Esophagus (tissue), 2 donors: ENCODE data around the gene SPTLC3. TPM values are rescaled to one million over a fixed set of nuclear protein-coding genes. Genes with fewer than 3 reads are reported as not detected.

ENCODE experiments used
- H3K27ac ChIP-seq, 2 donors: one replicate each; pipeline ENCODE4 v1.5.1; 2013; ENCODE audit warnings: low read depth in 2 of 2, mild to moderate bottlenecking in 2 of 2, inconsistent platforms in 1 of 2, low read length in 1 of 2, moderate library complexity in 1 of 2
- H3K27me3 ChIP-seq, 2 donors: one replicate each; pipeline ENCODE4 v1.6.1; 2013; ENCODE audit warnings: low read length in 2 of 2, control low read depth in 1 of 2, mild to moderate bottlenecking in 1 of 2; ENCODE audit not compliant: insufficient read depth in 2 of 2, control insufficient read depth in 1 of 2
- H3K36me3 ChIP-seq, 2 donors: one replicate each; pipeline ENCODE4 v1.6.1; 2013; ENCODE audit warnings: low read length in 1 of 2; ENCODE audit not compliant: control insufficient read depth in 2 of 2, insufficient read depth in 2 of 2
- H3K4me1 ChIP-seq, 2 donors: one replicate each; pipeline ENCODE4 v1.6.1; 2013; ENCODE audit warnings: low read length in 1 of 2; ENCODE audit not compliant: control insufficient read depth in 2 of 2, insufficient read depth in 2 of 2
- H3K4me3 ChIP-seq, 2 donors: one replicate each; pipeline ENCODE4 v1.5.1; 2013; ENCODE audit warnings: low read length in 2 of 2, mild to moderate bottlenecking in 2 of 2, low read depth in 1 of 2, moderate library complexity in 1 of 2
- H3K9me3 ChIP-seq, 2 donors: one replicate each; pipeline ENCODE4 v1.6.1; 2013; ENCODE audit warnings: mild to moderate bottlenecking in 2 of 2, low read depth in 1 of 2, low read length in 1 of 2, moderate library complexity in 1 of 2; ENCODE audit not compliant: control insufficient read depth in 2 of 2, insufficient read depth in 1 of 2
- WGBS, 2 donors: extraction: QIAGEN DNeasy Blood & Tissue Kit; methylation state at CpG; one replicate each; pipeline ENCODE4 v1.1.7; 2013; 5-methylcytosine and 5-hydroxymethylcytosine counted together
- polyA plus RNA-seq, 2 donors: library from polyadenylated mRNA; stranded (reverse); fragments of 200-250 nt; gene quantifications; one replicate each; pipeline ENCODE4 v1.2.3, GENCODE V29; 2013
- donor health status: healthy with polysubstance abuse.
- donor health status: Bipolar disorder and iron deficiency.

SPTLC3 gene
- polyA plus RNA-seq, 2 donors: 3.5 TPM

DNA sequence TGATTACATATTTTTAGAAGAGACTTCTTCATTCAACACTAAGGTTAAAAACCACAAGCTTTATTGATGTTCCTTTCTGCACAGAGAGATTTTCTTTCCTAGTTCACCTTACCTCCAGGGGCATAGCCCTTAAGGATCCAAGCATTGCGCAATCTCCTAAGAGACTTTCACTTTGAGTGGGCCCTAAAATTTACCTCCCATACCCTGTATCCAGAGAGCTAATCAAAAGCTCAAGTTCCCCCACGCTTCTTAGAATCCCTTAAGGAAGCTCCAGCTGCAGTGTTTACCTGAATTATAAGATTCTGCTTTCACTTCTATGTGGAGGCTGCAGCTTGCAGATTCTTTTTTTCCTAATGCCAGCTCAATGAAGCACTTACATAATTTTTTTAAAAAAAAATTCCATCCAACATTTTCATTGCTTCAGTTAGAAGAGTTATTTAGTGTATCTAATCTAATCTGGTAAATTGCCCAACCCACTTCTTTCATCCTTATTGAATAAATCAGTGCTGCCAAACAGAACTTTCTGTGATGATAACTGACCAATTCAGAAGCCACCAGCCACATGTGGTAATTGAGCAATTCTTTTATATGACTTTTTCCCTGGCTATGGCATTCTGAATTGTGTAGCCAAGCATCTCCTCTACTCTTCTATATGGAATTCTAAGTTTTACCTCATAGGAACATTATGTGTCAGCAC is 24.6 kb upstream of the SPTLC3 start:
- H3K9me3 ChIP-seq: peaks cover 0 to 1% of the 10 kb centered on the region in 2 donors
- no peaks in the 10 kb centered on the region for H3K36me3 ChIP-seq
- WGBS, 2 donors: 65 to 67% methylated on average over 2 of the region's 2 CpGs
- no peaks in the 10 kb centered on the region for H3K27me3 ChIP-seq
- no peaks in the 10 kb centered on the region for H3K4me1 ChIP-seq
- H3K4me3 ChIP-seq: no peak overlapping the region
- H3K27ac ChIP-seq: no peak overlapping the region

DNA sequence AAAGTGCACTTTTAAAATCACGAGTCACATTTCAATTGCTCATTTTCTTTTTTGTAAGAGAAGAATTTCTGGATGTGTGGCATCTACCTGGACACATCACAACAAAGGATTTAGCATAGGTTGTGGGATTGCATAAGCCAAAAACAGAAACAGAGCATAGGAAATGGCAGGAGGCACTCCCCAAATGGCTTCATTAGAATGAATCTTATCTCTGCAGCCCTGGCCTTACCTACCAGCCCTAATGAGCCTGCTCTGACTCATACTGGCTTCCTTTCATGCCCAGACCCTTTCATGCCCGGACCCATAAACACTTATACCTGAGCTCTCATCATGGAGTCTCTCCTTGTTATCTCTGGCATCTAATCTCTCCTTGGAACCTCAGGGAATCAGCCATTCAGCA is 23.9 kb upstream of the SPTLC3 start:
- 45 to 46% methylated on average over 2 of the region's 2 CpGs for WGBS, 2 donors
- no peak overlapping the region for H3K27ac ChIP-seq
- peaks cover 0 to 3% of the 10 kb centered on the region in 2 donors for H3K9me3 ChIP-seq
- no peaks in the 10 kb centered on the region for H3K4me1 ChIP-seq
- no peaks in the 10 kb centered on the region for H3K36me3 ChIP-seq
- no peak overlapping the region for H3K4me3 ChIP-seq
- H3K27me3 ChIP-seq: no peaks in the 10 kb centered on the region

DNA sequence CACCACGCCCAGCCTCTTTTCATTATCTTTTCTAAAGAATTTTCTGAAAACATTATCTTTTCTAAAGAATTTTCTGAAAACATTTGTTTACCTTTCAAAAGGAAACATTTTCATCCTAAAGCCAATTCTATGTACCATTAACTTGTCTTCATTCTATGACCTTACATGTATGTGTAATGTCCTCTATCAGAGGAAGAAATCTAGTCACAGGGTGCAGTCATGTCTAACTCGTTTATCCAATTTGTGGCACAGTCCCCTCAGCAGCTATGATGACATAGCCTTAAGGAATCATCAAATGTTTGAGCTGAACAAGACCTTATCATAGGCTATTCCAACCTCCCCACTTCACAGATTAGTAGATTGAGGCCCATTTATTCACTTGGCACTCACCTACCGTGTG is 21.5 kb upstream of the SPTLC3 start:
- Histone ChIP-seq H3K9me3 (peaks cover 0 to 3% of the 10 kb centered on the region in 2 donors), H3K4me1 (no peaks in the 10 kb centered on the region), H3K36me3 (no peaks in the 10 kb centered on the region), H3K4me3 (no peak overlapping the region), H3K27me3 (no peaks in the 10 kb centered on the region), H3K27ac (no peak overlapping the region)
- 75 to 78% methylated on average over 3 of the region's 3 CpGs for WGBS, 2 donors

DNA sequence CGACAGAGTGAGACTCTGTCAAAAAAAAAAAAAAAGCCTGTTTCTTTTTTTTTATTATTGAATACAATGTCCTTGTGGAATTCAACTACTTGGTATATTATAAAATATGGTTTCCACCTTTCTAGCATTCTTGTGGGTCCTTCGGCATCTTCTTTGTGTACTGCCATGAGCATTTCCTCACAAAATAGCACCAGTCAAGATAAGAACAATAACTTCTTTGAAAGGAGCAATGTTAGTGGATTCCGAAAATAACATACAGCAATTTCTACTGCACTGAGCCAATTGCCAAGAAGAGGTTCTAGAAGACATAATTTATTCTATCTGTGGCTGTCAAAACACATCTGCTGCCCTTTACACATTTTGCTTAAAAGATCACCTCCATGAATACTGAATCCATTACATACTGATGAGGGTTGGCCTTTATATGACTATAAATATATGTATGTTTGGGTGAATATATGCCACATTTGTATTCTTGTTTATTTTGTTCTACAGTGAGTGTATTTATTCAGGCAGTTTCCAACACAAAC is 19.1 kb upstream of the SPTLC3 start:
- Histone ChIP-seq H3K4me1 (no peaks in the 10 kb centered on the region), H3K27me3 (no peaks in the 10 kb centered on the region), H3K27ac (no peak overlapping the region), H3K36me3 (no peaks in the 10 kb centered on the region), H3K4me3 (no peak overlapping the region), H3K9me3 (peaks cover 0 to 3% of the 10 kb centered on the region in 2 donors)
- WGBS, 2 donors: 86 to 87% methylated on average over 3 of the region's 3 CpGs

DNA sequence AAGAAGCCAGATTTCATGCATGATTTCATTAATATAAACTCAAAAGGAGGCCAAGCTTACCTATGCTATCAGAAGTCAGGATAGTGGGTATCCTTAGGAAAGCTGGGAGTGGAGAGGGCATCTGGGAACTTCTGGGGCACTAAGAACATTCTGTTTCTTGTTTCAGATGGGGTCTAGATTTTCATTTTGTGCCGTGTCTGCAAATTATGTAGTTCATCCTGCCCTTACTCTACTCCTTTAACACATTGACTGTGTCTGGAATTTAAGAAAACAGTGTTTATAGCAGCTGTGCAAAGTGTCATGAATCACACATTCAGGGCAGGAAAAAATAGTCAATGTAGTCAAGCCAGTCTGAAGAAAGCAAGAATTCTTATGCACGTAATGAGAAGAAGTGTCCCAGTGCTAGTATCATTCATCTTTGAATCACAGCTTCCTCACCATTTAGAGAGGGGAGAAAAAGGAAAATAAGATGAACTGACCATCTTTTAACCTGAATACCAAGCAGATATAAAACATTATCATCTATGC is 11.6 kb upstream of the SPTLC3 start:
- WGBS, 2 donors: 69% methylated on average over 2 of the region's 2 CpGs

DNA sequence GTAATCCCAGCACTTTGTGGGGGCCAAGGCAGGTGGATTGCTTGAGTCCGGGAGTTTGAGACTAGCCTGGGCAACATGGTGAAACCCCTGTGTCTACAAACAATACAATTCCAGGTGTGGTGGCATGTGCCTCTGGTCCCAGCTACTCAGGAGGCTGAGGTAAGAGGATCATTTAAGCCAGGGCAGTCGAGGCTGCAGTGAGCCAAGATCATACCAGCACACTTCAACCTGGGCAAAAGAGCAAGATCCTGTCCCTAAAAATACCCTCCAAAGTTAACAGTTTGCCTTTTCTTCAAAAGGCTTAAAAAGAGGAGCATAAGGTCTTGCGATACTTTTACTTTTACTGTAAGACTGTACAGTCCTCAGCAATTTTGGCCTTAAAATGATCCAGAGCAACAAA is 10.7 kb upstream of the SPTLC3 start:
- no peak overlapping the region for H3K4me3 ChIP-seq
- WGBS, 2 donors: 83% methylated on average over 3 of the region's 3 CpGs
- no peak overlapping the region for H3K27ac ChIP-seq
- H3K36me3 ChIP-seq: no peaks in the 10 kb centered on the region
- H3K4me1 ChIP-seq: no peaks in the 10 kb centered on the region
- H3K27me3 ChIP-seq: no peaks in the 10 kb centered on the region
- no peaks in the 10 kb centered on the region for H3K9me3 ChIP-seq

More for the DNA sequence above, 11.6 kb upstream of the SPTLC3 start:
- Histone ChIP-seq H3K27ac (no peak overlapping the region), H3K27me3 (no peaks in the 10 kb centered on the region), H3K36me3 (no peaks in the 10 kb centered on the region), H3K9me3 (no peaks in the 10 kb centered on the region), H3K4me1 (no peaks in the 10 kb centered on the region), H3K4me3 (no peak overlapping the region)

DNA sequence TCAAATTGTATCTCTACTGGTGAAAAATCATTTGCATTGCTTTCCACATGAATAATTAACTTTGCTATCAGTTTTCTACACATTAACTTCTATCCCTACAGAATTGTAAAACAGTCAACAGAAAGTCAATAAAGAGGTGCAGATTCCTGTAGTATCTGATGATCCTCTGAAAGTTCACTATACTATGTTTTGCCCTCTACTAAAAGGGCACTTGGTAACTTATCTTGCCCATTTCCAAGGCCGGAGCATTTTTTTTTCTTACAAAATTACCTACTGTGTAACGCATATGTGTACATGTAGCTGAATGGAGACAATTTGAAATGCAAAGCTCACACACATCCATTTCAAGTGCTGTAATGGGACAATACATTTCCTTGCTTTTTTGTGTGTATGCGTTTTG is 9.6 kb upstream of the SPTLC3 start:
- H3K36me3 ChIP-seq: no peaks in the 10 kb centered on the region
- H3K27ac ChIP-seq: no peak overlapping the region
- no peaks in the 10 kb centered on the region for H3K9me3 ChIP-seq
- no peaks in the 10 kb centered on the region for H3K27me3 ChIP-seq
- H3K4me3 ChIP-seq: no peak overlapping the region
- WGBS, 2 donors: 72 to 90% methylated on average over 3 of the region's 3 CpGs
- H3K4me1 ChIP-seq: no peaks in the 10 kb centered on the region

DNA sequence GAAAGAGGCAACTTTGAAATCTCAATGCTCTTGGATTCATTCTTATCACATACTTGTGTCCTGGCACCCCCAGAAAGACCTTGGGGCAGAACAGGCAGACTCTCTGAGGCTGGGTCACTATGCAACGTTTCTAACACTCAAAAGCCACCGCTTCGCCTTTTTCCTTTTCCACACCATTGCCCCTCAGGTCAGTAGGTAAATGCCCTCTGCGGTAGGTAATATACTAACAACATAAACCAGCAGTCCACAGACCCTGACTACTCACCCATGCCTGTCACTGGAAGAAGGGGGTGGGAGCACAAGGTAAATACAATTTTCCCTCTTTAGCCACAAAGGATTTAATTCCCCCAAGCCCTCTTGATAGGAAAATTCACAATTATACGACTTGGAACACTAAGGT is 6.5 kb upstream of the SPTLC3 start:
- 90 to 91% methylated on average over 5 of the region's 5 CpGs for WGBS, 2 donors
- H3K4me3 ChIP-seq: no peak overlapping the region
- no peaks in the 10 kb centered on the region for H3K36me3 ChIP-seq
- no peak overlapping the region for H3K27ac ChIP-seq
- H3K9me3 ChIP-seq: no peaks in the 10 kb centered on the region
- H3K4me1 ChIP-seq: no peaks in the 10 kb centered on the region
- no peaks in the 10 kb centered on the region for H3K27me3 ChIP-seq

DNA sequence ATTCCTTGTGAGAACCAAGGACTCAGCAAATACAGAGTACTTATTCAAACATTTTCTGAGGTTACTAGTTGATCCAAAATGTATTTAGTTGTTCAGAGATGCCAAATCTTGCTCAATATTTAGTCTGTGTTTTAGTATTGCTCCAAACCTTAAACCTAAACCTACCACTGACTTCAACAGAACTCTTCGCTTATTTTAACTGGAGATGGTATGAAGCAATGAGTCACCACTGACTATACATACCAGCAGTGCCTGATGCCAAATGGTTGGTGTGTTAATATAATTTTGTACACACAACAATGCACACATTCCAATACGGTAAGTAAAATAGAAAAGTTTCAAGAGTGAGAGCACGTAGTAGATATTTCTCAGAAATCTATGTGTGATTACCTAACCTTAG is 1.9 kb upstream of the SPTLC3 start:
- no peak overlapping the region for H3K27ac ChIP-seq
- H3K27me3 ChIP-seq: no peaks in the 10 kb centered on the region
- H3K4me3 ChIP-seq: no peak overlapping the region
- WGBS, 2 donors: 43 to 60% methylated on average over 3 of the region's 3 CpGs
- peaks cover 5 to 6% of the 10 kb centered on the region in 2 donors for H3K4me1 ChIP-seq
- no peaks in the 10 kb centered on the region for H3K9me3 ChIP-seq
- H3K36me3 ChIP-seq: no peaks in the 10 kb centered on the region

DNA sequence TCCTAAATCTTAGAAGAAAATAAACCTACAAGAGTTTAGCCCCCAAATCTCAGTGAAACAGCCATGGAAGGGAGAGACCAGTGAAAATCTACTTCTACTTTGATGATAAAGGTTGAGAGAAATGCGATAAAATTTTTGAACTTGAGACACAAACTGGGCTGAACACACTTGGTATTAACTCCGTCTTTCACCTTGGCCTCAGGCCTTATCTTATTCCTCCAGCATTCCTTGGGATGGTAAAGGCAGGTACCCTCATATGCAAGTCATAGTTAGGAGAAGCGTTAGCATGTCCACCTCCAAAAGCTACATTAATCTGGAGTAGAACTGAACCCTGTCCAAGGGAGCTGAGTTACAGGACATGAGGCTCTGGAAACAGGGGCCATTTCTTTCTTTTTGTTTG is 1.2 kb upstream of the SPTLC3 start:
- Histone ChIP-seq H3K27me3 (no peaks in the 10 kb centered on the region), H3K36me3 (no peaks in the 10 kb centered on the region), H3K27ac (no peak overlapping the region), H3K9me3 (no peaks in the 10 kb centered on the region), H3K4me1 (peaks cover 5 to 6% of the 10 kb centered on the region in 2 donors), H3K4me3 (no peak overlapping the region)
- WGBS, 2 donors: 58 to 62% methylated on average over 3 of the region's 3 CpGs
